Anterior cingulate cortex (tissue), 58 donors: Measurements from ENCODE around the gene SIRT4.
"Not testable (repeated sequence)": the region's sequence is repeated elsewhere in the genome, so short reads cannot be mapped to it uniquely, and the experiment has no call there.

Experiments
- DNase-seq, 58 donors: peaks; one replicate each; lab custom pipeline; 2025; lab: John Stamatoyannopoulos, UW

Gene SIRT4

GRCh38 chr12:120332041-120332440, 29.9 kb downstream of the SIRT4 start:
- no peak for DNase-seq

- no peak for DNase-seq
These were observed 30.4 kb downstream of the SIRT4 start for GRCh38 chr12:120332523-120332922.

DNA sequence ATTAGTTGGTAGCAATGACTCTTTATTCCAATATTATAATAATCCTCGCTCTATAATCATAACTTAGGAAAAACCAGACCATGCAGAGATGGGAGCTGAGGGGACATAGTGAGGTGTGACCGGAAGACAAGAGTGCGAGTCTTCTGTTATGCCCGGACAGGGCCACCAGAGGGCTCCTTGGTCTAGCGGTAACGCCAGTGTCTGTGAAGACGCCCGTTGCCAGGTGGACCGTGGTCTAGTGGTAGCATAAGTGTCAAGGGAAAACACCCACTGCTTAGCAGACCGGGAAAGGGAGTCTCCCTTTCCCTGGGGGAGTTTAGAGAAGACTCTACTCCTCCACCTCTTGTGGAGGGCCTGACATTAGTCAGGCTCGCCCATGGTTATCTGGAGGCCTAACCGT, 33.3 kb downstream of the SIRT4 start:
- DNase-seq: peak in 10 of 58 donors; percentile 1 to 25 (median 14)

- not testable (repeated sequence) for DNase-seq
These were observed 34.3 kb downstream of the SIRT4 start for GRCh38 chr12:120336392-120336791.

DNA sequence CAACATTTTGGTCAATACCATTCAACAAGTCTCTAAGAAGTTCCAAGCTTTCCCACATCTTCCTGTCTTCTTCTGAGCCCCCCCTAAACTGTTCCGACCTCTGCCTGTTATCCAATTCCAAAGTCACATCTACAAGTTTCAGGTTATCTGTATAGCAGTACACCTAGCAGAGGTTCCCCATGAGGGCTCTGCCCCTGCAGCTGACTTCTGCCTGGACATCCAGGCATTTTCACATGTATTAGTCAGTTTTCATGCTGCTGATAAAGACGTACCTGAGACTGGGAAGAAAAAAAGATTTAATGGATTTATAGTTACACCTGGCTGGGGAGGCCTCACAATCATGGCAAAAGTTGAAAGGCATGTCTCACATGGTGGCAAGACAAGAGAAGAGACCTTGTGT, 35.6 kb downstream of the SIRT4 start:
- DNase-seq: no peak

- no peak for DNase-seq
These were observed 37.1 kb downstream of the SIRT4 start for GRCh38 chr12:120339256-120339655.

DNA sequence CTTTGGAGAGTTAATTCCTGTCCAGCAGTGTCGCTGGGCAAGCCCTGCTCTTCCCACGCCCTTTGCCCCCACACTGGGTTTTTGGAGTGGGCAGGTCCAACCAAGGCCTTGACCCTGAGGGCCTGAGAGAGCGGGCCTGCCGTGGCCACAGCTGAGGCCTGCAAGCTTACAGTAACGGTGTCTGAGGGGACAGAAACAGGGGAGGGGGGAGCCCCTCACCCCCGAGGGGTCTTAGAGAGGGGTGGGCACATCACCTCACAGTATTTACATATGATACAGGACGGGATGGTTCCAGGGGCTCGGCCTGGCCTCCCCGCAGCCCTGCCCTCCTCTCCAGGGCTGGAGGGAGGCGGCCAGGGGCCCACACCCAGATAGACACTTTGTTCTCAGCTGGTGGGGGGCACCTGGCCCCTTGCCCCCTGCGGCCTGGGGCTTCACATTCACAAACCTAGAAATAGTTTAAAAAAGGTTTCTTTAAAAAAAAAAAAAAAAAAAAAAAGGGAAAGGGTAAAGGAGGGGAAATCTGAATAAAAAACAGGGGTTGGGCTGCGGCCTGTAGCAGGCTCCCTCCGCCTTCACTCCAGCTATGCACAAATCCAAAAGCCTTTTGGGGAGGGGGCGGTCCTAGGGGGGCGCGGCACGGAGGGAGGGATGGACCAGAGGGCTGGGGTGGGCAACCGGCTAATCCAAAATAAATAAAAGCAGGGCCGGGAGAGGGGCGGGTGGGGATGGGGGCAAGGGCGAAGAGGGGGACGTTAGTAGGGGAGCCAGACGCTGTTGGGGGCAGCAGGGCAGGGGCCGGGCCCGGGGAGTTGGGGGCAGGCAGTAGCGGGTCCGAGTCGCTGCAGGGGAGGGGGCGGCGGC, 40.3 kb downstream of the SIRT4 start:
- no peak for DNase-seq

DNA sequence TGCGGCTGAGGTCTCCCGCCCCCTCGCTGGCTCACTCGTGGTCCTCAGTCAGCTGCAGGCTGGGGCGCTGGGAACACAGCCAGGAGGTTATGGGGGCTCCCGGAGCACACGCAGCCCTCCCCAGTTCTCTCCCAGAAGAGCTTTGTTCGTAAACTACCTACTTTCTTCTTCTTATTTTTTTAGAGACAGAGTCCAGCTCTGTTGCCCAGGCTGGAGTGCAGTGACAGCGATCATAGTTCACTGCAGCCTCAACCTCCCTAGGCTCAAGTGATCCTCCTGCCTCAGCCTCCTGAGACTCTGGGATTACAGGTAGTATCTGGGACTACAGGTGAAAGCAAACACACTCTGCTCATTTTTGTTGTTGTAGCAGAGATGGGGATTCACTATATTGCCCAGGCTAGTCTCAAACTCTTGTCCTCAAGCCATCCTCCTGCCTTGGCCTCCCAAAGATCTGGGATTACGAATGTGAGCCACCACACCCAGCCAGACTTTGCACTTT, 41.0 kb downstream of the SIRT4 start:
- DNase-seq: no peak

- DNase-seq: no peak
These were observed 41.6 kb downstream of the SIRT4 start for GRCh38 chr12:120343692-120344091.

DNA sequence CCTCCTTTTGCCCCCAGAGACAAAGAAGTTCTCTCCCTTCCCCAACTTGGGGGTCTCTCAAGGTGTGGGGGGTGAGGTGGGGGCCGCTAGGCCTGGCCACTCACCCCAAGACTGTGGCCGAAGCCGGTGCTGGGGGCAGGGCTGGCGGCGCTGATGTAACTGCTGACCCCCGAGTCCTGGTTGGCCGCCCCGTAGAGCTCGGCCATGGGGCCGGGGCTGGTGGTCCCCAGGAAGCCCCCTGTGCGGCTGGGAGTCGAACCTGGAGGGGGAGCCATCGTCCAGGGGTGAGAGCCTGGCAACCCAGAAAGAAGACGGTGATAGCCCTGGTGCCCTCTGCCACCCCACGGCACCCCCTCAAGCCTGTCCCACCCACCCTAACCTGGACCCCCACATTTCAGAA, 43.9 kb downstream of the SIRT4 start:
- DNase-seq: no peak

GRCh38 chr12:120346681-120347080, 44.6 kb downstream of the SIRT4 start:
- no peak for DNase-seq

- DNase-seq: no peak
These were observed 45.6 kb downstream of the SIRT4 start for GRCh38 chr12:120347766-120348165.

DNA sequence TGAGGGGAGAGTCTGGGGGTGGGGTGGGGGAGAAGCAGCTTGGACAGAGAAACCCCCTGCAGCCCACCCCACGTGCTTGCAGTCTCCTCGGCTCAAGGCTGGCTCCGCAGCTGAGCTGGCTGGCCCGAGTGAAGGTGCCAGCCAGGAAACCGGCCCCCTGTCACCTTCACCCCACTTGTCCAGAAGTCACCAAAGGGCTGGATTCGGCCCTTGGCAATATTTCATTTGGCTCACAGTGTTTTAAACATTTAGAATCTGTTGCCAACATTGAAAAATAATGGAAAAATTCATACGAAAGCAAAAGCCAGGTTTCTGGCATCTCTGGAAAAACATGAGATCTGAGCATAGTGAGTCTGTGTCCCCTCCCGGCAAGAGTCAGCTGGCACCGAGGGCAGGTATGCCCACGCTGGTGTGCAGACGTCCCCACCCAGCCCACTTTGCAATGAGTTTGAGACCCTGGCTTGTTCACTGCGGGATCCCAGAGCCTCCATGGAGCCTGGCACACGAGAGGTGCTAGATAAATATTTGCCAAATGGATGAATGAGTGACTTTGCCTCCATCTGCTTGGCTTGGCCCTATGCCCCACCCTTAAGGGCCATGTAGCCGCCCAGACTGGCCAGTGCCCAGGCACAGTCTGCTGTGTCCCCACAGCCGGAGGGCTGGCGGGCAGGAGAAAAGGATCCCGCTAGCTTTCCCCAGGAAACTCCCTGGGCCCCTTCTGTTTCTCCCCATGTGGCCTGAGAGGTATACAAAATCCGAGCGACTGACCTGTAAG, 48.6 kb downstream of the SIRT4 start:
- peak in 12 of 58 donors; percentile 2 to 23 (median 10) for DNase-seq

DNA sequence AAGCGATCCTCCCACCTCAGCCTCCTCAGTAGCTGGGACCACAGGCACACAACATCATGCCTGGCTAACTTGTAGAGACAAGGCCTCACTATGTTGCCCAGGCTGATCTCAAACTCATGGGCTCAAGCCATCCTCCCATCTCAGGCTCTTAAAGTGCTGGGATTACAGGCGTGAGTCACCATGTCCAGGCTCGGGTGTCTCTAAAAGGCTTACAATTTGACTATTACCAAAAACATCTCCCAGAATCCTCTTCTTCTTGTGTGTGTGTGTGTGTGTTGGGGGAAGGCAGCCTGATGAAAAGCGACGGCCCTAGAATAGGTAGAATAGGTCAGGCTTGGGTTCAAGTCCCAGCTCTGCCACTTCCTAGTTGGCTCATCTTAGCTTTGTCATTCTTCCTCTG, 50.0 kb downstream of the SIRT4 start:
- DNase-seq: no peak

DNA sequence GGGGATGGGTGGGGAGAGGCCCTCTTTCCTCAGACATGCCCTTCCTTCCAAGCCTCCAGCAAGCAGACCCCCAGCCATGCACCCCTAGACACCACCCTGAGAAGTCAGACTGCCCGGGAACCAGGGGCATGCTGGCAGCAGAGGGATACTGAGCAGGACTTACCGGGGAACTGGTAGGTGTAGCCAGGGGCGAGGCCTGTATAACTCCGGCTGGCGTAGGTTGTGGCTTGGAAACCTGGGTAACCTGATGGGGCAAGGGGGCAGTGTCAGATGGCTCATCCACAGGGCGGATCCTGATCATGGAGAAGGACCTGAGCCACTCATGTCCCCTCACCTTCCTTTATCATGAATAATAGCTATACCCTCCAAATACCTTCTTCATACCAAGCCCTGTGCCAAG, 51.0 kb downstream of the SIRT4 start:
- DNase-seq: no peak

DNA sequence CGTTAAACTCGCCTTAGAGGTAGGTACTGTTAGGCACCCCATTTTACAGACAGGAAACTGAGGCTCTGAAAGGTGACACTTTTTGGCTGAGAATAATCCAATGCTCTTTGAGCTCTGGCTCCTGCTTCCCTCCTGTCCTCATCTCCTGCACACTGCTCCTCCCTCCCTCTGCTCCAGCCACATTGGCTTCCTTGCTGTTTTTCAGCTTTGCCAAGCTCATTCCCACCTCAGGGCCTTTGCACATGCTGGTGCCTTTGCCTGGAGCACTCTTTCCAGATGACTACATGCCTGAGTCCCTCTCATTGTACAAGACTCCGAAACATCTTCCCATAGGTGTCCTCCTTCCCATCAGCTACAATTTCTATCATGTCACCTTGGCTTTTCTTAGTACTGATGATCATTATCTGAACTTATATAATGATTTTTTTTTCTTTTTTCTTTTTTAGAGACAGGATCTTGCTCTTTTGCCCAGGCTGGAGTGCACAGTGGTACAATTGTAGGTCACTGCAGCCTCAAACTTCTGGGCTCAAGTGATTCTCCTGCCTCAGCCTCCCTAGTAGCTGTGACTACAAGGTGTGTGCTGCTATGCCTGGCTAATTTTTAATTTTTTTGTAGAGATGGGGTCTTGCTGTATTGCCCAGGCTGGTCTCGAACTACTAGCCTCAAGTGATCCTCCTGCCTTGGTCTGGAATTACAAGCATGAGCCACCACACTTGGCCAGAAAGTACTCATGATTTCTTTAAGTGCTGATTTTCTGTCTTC, 51.6 kb downstream of the SIRT4 start:
- no peak for DNase-seq

- peak; percentile 18 to 88 (median 60) for DNase-seq
These were observed 54.5 kb downstream of the SIRT4 start for GRCh38 chr12:120356567-120357030.

DNA sequence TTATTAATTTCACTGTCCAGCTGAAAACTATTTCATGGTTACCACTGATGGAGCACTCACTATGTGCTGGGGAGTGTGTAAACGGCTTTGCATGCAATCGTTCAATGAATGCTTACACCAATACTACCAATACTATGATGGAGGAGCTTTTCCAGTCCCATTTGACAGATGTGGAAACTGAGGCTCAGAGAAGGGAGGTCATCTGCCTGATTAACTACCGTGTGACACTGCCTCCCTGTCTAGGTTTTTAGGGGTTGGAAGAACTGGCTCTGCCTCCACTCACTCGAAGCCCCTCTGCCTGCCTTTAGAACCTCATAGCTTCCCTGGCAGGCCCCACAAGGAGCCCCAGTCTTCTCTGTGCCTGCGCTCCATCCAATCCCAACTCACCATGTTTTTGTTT, 55.0 kb downstream of the SIRT4 start:
- DNase-seq: no peak

- DNase-seq: no peak
These were observed 56.4 kb downstream of the SIRT4 start for GRCh38 chr12:120358412-120359100.

- no peak for DNase-seq
These were observed 57.0 kb downstream of the SIRT4 start for GRCh38 chr12:120359128-120359527.
